Endodermal cell (in vitro differentiated cells): ENCODE data around the gene TMEM39A. TPM values are rescaled to one million over a fixed set of nuclear protein-coding genes. Genes with fewer than 3 reads are reported as not detected.

Experiments
- DNase-seq: peaks from one replicate; pipeline ENCODE4 v3.0.0-alpha.2; 2017
- H3K27ac ChIP-seq: 2 replicates; pipeline ENCODE4 v1.5.1; 2013; ENCODE audit warnings: mild to moderate bottlenecking, low read depth, low read length, moderate library complexity
- H3K27me3 ChIP-seq: 2 replicates; pipeline ENCODE4 v1.6.1; 2013; ENCODE audit warnings: mild to moderate bottlenecking, low read length, moderate library complexity; ENCODE audit not compliant: insufficient read depth, control insufficient read depth, poor library complexity, severe bottlenecking
- H3K36me3 ChIP-seq: 2 replicates; pipeline ENCODE4 v1.7.0; 2013; ENCODE audit warnings: mild to moderate bottlenecking, low read length, moderate library complexity; ENCODE audit not compliant: control insufficient read depth, insufficient read depth
- H3K4me1 ChIP-seq: one replicate; pipeline ENCODE4 v1.7.0; 2013; ENCODE audit warnings: low read length; ENCODE audit not compliant: control insufficient read depth, insufficient read depth
- H3K4me3 ChIP-seq: 2 replicates; pipeline ENCODE4 v1.5.1; 2013; ENCODE audit warnings: mild to moderate bottlenecking, low read length, moderate library complexity
- H3K9ac ChIP-seq: 2 replicates; pipeline ENCODE4 v1.6.1; 2013; ENCODE audit warnings: mild to moderate bottlenecking, low read length, moderate library complexity; ENCODE audit not compliant: poor library complexity, severe bottlenecking; ENCODE audit errors: extremely low read depth
- H3K9me3 ChIP-seq: 2 replicates; pipeline ENCODE4 v1.6.1; 2013; ENCODE audit warnings: mild to moderate bottlenecking, low read length, moderate library complexity; ENCODE audit not compliant: control insufficient read depth
- H3K27ac Mint-ChIP-seq: 2 replicates; pipeline ENCODE4 v1.8.0; 2020; ENCODE audit warnings: mixed read lengths
- H3K27me3 Mint-ChIP-seq: 2 replicates; pipeline ENCODE4 v1.8.0; 2021; ENCODE audit warnings: mild to moderate bottlenecking, mixed read lengths; ENCODE audit not compliant: insufficient read depth
- H3K36me3 Mint-ChIP-seq: 2 replicates; pipeline ENCODE4 v1.8.0; 2020; ENCODE audit warnings: low read depth, mixed read lengths
- H3K4me1 Mint-ChIP-seq: 2 replicates; pipeline ENCODE4 v1.8.0; 2020; ENCODE audit warnings: mixed read lengths
- H3K4me3 Mint-ChIP-seq: 2 replicates; pipeline ENCODE4 v1.8.0; 2020; ENCODE audit warnings: mild to moderate bottlenecking, moderate library complexity, mixed read lengths
- H3K9me3 Mint-ChIP-seq: 2 replicates; pipeline ENCODE4 v1.8.0; 2020; ENCODE audit warnings: mild to moderate bottlenecking, mixed read lengths
- CTCF ChIP-seq: fragments of 200-600 bp; sonication (generic); conservative IDR thresholded peaks from 2 replicates; pipeline ENCODE4 v1.5.0; 2021; ENCODE audit warnings: antibody characterized with exemption, mild to moderate bottlenecking
- WGBS, 2 experiments: methylation state at CpG; one replicate each; pipeline versions ENCODE4 v1.1.5 to v1.1.7; 2013; ENCODE audit warnings: missing lambda C conversion rate in 2 of 2, mixed read lengths in 1 of 2; ENCODE audit not compliant: insufficient coverage in 1 of 2, insufficient read length in 1 of 2; 5-methylcytosine and 5-hydroxymethylcytosine counted together
- total RNA-seq, 2 donors: library from RNA; stranded (reverse); fragmentation: NEBNext Ultra II Directional in 1 of 2; extraction: Animal tissue kit (Norgen Biotek cat#: 25700) in 1 of 2; gene quantifications; 2 replicates in 1 of 2; 3 replicates in 1 of 2; pipeline ENCODE4 v1.2.1, GENCODE V29; 2021

The TMEM39A gene
- total RNA-seq, 2 donors from 2014 or later = 62.3 to 81.8 TPM

- Mint-ChIP-seq H3K4me3 (no peak overlapping the region), H3K36me3 (no peaks in the 10 kb centered on the region), H3K9me3 (no peaks in the 10 kb centered on the region), H3K27me3 (no peaks in the 10 kb centered on the region), H3K4me1 (peaks cover 6% of the 10 kb centered on the region), H3K27ac (no peak overlapping the region)
- Histone ChIP-seq H3K36me3 (no peaks in the 10 kb centered on the region), H3K27ac (no peak overlapping the region), H3K9ac (no peak overlapping the region), H3K4me3 (no peak overlapping the region), H3K9me3 (no peaks in the 10 kb centered on the region), H3K27me3 (no peaks in the 10 kb centered on the region), H3K4me1 (no peaks in the 10 kb centered on the region)
- no peak for DNase-seq
- 90 to 100% methylated on average over 2 to 8 of the region's 8 CpGs for WGBS, 2 experiments
- TF ChIP-seq CTCF = peak; percentile 56
These were observed 74.8 kb downstream of the TMEM39A start for GRCh38 chr3:119388577-119388976.

- no peak overlapping the region for H3K4me3 Mint-ChIP-seq
- no peaks in the 10 kb centered on the region for H3K9me3 Mint-ChIP-seq
- no peak overlapping the region for H3K27ac Mint-ChIP-seq
- H3K27ac ChIP-seq = no peak overlapping the region
- no peak for DNase-seq
- no peaks in the 10 kb centered on the region for H3K9me3 ChIP-seq
- H3K36me3 Mint-ChIP-seq = no peaks in the 10 kb centered on the region
- no peak overlapping the region for H3K9ac ChIP-seq
- no peak for TF ChIP-seq CTCF
- H3K27me3 ChIP-seq = no peaks in the 10 kb centered on the region
- H3K4me3 ChIP-seq = no peak overlapping the region
- no peaks in the 10 kb centered on the region for H3K4me1 ChIP-seq
- H3K36me3 ChIP-seq = no peaks in the 10 kb centered on the region
- 91 to 100% methylated on average over 4 to 7 of the region's 7 CpGs for WGBS, 2 experiments
- no peaks in the 10 kb centered on the region for H3K27me3 Mint-ChIP-seq
- peaks cover 8% of the 10 kb centered on the region for H3K4me1 Mint-ChIP-seq
These were observed 81.3 kb downstream of the TMEM39A start for GRCh38 chr3:119382134-119382533.

GRCh38 chr3:119380697-119381096 lies 82.7 kb downstream of the TMEM39A start:
- Mint-ChIP-seq H3K36me3 (no peaks in the 10 kb centered on the region), H3K27ac (no peak overlapping the region)
- H3K36me3 ChIP-seq = no peaks in the 10 kb centered on the region

More at GRCh38 chr3:119380697-119381096, 82.7 kb downstream of the TMEM39A start:
- no peak for DNase-seq
- H3K9me3 ChIP-seq = no peaks in the 10 kb centered on the region
- no peaks in the 10 kb centered on the region for H3K27me3 ChIP-seq
- no peak overlapping the region for H3K9ac ChIP-seq
- H3K4me3 Mint-ChIP-seq = no peak overlapping the region
- H3K4me1 Mint-ChIP-seq = peaks cover 2% of the 10 kb centered on the region
- H3K4me1 ChIP-seq = no peaks in the 10 kb centered on the region
- WGBS, 2 experiments = 83 to 93% methylated on average over 2 to 3 of the region's 3 CpGs
- no peak overlapping the region for H3K4me3 ChIP-seq
- peak; percentile 40 for TF ChIP-seq CTCF
- H3K9me3 Mint-ChIP-seq = no peaks in the 10 kb centered on the region
- H3K27me3 Mint-ChIP-seq = no peaks in the 10 kb centered on the region
- no peak overlapping the region for H3K27ac ChIP-seq

Other genes starting within 250 kb of the TMEM39A start
- 100 to 1,000 TPM; 141 to 145 TPM for gene B4GALT4, start 222.7 kb downstream of the TMEM39A start, total RNA-seq
- 1 to 10 TPM; 2.2 to 2.3 TPM for gene ARHGAP31, start 169.2 kb downstream of the TMEM39A start, total RNA-seq
- 10 to 100 TPM; 17.9 to 18.7 TPM for gene POGLUT1, start 5.3 kb upstream of the TMEM39A start, total RNA-seq
- gene TIMMDC1, start 34.9 kb upstream of the TMEM39A start, total RNA-seq = 100 to 1,000 TPM; 107 to 119 TPM
- gene CD80, start 96.0 kb upstream of the TMEM39A start, total RNA-seq = 1 to 10 TPM; 2.2 to 2.5 TPM
- gene ADPRH, start 115.9 kb upstream of the TMEM39A start, total RNA-seq = 10 to 100 TPM in 1 of 2 donors, 1 to 10 TPM in 1; 7.8 to 11.8 TPM
- gene PLA1A, start 134.3 kb upstream of the TMEM39A start, total RNA-seq = 1 to 10 TPM; 2.4 to 5.3 TPM
- 1 to 10 TPM in 1 of 2 donors, under 1 TPM in 1; 0.95 to 1.6 TPM for gene POPDC2, start 197.0 kb upstream of the TMEM39A start, total RNA-seq
- 10 to 100 TPM; 54.1 to 73.7 TPM for gene COX17, start 213.8 kb upstream of the TMEM39A start, total RNA-seq
- 1 to 10 TPM; 5.1 to 9.8 TPM for gene CFAP91, start 239.4 kb upstream of the TMEM39A start, total RNA-seq